HG02678 (cell line): Measurements from ENCODE around the gene SYNPO2.
"Not testable (repeated sequence)": the region's sequence is repeated elsewhere in the genome, so short reads cannot be mapped to it uniquely, and the experiment has no call there.

ENCODE experiments used
- ATAC-seq: cut with Tn5 transposase; IDR thresholded peaks from one replicate; pipeline ENCODE4 v1.9.1; 2021; ENCODE audit warnings: mild to moderate bottlenecking, moderate library complexity; ENCODE audit not compliant: unreplicated experiment

Gene SYNPO2

DNA sequence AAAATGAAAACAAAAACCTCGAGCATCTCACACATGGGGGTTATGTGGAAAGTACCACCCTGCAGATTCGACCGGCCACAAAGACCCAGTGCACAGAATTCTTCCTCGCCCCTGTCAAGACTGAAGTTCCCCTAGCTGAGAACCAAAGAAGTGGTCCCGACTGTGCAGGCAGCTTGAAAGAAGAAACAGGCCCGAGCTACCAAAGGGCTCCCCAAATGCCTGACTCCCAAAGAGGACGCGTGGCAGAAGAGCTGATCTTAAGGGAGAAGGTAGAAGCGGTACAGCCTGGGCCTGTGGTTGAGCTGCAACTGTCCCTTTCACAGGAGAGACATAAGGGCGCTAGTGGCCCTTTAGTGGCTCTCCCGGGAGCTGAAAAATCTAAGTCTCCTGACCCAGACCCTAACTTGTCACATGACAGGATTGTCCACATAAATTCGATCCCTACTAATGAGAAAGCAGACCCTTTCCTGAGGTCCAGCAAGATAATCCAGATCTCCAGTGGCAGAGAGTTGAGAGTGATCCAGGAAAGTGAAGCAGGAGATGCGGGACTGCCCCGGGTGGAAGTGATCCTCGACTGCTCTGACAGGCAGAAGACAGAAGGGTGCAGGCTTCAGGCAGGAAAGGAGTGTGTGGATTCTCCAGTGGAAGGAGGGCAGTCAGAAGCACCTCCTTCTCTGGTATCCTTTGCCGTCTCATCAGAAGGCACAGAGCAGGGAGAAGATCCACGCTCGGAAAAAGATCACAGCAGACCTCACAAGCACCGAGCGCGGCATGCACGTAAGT, 138.2 kb downstream of the SYNPO2 start:
- no peak for ATAC-seq

DNA sequence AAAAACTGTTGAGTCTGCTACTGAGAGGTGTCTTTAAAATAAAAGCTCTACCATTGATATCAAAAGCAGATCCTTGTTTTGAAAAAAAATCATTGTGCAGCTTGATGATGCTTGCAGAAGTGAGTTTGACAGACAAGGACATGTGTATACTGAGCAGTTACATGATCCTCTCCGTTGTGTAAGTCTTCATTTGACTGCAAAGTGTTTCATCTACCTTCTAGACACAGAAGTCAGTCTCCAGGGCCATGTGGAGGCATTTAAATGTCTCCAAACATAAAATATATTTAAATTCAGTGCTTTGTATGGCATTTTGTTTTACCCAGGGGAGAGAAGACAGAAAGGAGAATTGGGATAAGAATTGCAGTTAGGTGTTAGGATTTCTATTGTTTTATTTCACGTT, 139.2 kb downstream of the SYNPO2 start:
- no peak for ATAC-seq

DNA sequence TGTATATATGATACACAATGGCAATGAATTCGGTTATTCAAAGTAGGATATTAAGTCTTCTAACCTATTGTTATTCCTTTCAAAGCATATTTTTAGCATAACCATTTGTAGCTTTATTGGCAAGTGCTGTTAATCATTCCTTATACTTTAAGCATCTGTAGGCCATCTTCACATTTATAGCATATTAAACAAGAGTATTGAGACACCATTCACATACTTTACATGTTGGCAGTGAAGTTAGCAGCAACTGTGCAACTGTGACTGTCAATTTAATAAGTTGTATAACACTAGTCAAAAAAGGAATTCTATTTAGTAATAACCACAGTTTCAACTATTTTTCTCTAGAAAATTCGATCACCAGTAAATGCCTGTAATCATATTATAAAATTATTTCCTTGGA, 139.6 kb downstream of the SYNPO2 start:
- no peak for ATAC-seq

DNA sequence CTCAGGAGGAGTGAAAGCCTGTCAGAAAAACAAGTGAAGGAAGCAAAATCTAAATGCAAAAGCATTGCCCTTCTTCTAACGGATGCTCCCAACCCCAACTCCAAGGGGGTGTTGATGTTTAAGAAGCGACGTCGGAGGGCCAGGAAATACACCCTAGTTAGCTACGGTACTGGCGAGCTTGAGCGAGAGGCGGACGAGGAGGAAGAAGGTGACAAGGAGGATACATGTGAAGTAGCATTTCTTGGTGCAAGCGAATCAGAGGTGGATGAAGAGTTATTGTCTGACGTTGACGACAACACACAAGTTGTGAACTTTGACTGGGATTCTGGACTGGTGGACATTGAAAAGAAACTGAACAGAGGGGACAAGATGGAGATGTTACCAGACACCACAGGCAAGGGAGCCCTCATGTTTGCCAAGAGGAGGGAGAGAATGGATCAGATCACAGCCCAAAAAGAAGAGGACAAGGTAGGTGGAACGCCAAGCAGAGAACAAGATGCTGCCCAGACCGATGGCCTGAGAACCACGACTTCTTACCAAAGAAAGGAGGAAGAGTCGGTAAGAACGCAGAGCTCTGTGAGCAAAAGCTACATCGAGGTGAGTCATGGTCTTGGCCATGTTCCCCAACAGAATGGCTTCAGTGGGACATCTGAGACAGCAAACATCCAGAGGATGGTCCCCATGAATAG, 141.3 kb downstream of the SYNPO2 start:
- no peak for ATAC-seq

DNA sequence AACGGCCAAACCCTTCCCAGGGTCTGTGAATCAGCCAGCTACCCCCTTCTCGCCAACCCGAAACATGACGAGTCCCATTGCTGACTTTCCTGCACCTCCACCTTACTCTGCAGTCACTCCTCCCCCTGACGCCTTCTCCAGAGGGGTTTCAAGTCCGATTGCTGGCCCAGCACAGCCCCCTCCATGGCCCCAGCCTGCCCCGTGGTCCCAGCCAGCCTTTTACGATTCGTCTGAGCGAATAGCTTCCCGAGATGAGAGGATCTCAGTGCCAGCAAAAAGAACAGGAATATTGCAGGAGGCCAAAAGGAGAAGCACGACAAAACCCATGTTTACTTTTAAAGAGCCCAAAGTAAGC, 141.9 kb downstream of the SYNPO2 start:
- no peak for ATAC-seq

DNA sequence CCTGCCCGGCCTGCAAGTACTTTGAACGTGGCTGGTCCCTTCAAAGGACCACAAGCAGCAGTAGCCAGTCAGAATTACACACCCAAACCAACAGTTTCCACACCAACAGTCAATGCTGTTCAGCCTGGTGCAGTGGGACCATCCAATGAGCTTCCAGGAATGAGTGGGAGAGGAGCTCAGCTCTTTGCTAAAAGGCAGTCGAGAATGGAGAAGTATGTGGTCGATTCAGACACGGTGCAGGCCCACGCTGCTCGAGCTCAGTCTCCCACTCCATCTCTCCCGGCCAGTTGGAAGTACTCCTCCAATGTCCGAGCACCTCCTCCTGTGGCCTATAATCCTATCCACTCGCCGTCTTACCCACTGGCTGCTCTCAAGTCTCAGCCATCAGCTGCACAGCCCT, 142.6 kb downstream of the SYNPO2 start:
- no peak for ATAC-seq

DNA sequence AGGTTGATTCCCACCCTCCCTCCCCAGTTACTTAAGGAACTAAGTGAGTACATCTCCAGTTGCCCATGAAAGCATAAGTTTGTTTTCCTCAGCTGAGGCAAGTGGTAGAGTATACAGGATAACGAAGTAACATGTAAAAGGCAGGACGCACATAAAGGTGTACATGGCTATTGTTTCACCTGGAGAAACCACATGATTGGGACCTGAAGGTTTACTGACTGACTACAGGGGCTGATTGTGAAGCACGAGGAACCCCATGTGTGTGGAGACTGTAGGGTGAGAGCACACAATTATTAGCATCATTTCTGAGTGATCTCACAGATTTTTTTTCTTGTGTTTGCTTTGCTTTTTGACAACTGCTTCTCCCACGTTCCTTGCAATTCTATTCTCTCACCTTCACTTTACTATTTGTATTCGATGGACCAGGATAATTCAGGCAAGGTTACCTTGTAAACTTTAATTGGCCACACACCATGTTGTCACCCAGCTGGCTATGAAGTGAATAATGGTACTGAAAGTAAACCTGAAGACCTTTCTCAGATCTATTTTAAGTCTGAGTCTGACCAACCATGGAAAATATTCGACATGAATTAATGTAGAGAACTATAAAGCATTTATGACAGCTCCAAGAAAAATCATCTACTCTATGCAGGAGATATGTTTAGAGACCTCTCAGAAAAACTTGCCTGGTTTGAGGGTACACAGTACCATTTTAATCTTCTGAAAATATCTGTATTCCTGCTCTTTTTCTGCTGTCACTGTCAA, 144.4 kb downstream of the SYNPO2 start:
- no peak for ATAC-seq

DNA sequence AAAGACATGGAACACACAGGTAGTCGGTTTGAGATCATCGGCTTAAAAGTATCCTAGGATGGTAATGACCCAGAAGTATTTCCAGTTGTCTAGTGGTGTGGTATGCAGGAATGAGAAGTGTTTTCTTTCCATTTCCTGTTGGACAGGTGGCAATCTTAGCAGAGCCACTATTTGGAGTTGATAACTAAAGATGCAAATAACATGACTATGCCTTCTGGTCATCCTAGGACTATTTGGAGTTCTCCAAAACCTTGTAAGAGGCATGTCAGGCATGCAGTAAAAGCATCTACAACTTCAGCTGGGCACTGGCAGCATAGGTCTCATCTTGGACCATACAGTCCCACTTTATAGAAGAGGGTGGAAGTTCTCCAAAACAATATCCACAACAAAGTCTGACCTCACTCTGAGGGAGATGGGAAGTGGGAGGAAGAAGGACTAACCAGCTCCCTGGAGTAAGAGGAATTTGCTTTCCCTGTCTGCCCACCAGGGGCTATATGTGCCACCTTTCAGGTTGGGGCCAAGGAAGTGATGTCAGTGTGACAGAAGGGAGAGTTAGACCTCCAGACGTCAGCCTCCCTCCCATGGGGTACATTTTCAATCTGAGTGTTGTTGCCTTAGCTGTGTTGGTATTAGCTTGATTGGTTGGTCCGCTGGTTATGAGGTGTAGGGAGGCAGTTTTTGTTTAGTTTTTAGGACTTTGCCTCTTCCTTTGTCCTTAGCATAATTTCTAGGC, 145.8 kb downstream of the SYNPO2 start:
- ATAC-seq, result no peak

DNA sequence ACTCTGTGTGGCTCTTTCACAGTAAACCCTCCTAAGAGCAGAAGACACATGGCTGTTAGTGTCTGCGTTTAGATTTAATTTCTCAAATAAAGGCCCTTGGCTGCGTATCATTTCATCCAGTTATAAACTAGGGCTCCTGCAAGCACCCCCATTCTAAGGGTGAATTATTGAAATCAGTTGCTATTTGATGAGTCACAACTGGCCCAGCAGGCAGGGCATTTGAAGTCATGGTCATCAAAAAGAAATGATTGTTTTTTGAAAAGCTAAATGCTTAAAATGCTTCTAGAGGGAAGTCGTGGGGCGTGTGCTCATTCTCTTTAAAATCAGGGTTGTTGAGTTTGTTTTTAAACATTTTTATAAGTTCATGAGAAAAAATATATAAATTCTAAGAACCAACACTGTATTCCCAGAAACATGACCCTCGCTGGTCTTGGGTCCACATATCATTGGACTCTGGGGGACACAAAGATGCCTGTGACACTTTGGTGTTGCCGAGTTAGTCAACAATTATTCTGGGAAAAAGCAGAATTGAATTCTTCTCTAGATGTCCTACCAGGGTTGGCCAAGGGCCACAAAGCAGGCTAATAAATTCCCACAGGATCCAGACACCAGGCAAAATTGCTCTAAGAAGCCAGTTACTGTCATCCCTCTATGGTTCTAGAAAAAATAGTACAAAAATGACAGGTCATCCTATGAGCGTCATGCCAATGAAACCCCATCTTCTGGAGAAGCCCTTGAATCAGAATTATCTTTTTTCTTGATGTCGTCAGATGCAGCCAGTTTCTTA, 147.5 kb downstream of the SYNPO2 start:
- no peak for ATAC-seq

DNA sequence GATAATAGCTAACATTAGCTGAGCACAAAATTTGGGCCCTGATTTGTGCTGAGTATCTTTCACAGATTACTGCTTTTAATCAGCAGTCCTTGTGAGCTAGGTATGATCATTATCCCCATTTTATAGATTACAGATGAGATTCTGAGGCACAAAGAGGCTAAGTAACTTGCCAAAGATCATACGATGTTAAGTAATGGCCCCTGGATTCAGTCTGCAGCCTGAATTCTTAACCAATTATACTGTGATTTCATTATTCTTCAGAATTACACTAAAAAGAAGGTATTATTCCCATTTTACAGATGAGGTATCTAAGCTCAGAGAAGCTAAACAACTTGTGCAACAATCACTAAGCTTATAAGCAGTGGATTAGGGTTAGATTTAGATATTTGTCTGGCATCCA, 149.1 kb downstream of the SYNPO2 start:
- ATAC-seq, result no peak

DNA sequence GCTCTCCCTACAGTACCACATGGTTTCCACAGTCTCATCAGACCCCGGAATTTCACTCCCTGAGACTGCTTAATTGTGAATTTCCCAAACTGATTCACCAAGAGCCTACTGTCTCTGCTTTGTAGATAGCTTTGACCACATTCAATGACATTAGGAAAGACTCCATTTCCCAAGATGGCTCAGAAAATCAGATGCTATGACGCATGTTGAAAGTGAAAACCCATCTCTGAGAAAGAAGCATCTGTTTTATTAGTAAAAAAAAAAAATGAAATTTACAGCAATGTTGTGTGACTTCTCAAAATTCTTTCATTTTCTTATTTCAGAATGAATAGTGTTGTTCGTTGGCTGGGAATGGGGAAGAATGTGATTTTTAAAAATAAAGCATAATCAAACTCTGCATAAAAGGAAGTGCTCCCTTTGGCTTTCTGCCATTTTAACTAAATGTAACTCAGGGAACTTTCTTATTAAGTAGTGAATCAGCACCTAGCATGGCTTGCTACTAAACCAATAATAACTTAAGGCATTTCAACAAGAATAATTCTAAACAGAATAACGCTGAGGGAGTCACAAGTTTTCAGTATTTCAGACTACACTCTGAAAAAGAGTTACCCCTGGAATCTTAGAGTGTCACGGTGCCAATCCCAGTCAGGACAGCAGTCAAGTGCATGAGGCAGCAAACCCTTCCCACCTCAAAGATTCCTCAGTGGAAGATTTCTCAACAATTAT, 149.6 kb downstream of the SYNPO2 start:
- peak; percentile 52 for ATAC-seq

DNA sequence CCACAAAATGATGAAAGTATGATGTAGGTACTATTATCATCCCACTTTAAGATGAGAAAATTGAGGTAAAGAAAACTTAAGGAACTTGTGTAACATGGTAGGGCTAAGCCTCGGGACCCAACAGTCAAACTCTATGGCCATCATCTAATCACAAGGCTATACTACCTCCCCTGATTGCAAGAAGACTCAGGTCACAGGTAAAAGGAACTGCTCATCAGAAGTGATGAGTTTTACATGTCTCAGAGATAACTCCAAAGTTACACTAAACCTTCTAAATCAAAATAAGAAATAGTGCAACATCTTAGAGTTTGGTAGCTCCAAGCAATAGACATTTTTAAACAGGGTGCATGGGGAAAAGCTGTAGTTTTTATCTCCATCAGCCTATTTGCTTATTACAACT, 150.5 kb downstream of the SYNPO2 start:
- no peak for ATAC-seq

DNA sequence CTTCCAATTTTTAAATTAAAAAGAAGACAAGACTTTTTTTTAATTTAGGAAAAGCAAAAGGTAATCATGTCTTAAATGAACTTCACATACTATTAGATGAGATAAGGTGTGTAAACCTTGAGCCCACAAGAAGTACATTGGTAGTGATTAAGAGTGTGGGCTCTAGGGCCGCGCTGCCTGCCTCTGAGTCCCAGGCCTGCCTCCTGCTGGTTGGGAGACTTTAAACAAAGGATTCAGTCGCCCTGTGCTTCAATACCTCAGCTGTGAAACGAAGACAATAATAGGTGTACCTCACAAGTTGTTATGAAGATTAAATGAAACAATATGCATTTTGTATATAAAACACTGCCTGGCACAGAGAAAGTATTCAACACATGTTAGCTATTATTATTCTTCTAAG, 151.1 kb downstream of the SYNPO2 start:
- no peak for ATAC-seq

DNA sequence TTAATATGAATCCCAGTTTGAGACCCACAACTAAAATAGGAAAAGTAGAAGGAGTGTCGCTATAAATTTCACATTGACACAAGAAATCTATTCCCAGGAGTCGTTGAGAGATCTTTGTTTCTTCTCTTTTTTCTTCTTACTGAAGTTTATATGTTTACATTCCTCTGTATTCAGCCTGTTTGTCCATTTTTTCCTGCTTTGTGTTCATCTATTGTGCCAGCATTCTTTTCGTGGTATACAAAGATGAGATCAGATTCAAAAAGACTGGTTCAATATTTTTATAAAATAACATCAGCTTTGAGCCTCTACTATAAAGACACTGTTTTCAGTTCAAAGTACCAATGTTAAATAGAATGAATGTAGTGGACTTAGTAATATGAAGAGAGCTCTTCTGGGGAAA, 151.6 kb downstream of the SYNPO2 start:
- ATAC-seq, result no peak

DNA sequence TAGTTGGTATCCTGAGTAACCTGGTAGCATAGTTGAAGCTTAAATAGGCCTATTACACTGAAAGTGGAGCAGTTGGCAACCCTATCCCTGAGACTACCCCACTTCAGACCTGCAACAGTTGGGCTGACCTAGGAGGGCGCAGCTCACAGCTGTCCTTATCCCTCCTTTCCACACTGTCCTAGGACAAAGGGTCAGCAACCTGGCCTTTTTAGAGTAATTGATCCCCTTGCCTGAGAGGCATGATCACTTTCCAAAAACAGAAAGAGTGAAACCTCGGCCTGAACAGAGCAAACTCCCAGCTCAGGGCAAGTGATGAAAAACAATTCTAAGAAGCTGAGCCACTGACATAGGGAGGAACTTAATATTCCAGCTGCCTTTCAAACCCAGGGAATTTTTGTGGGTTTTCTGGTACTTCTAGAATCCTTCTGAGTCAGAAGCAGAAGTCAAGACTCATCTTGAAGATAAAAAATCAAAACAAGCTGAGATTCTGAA, 152.1 kb downstream of the SYNPO2 start:
- no peak for ATAC-seq

DNA sequence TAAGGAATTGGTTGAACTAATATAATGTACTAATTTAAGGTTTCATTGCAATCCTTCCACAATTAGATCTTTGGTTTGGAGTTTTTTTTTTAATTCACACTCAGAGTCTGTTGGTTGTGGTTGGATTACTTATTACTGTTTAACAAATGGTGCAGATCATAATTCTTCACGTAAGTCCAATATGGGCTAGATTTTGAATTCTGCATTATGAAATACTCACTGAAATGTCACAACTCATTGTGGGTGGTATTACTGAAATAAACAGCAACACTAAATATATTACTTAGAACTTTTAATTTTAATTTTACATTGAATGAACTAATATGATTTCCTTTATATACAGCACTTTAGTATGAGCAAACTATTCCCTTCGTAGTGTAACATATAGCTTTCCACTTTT, 152.7 kb downstream of the SYNPO2 start:
- no peak for ATAC-seq

DNA sequence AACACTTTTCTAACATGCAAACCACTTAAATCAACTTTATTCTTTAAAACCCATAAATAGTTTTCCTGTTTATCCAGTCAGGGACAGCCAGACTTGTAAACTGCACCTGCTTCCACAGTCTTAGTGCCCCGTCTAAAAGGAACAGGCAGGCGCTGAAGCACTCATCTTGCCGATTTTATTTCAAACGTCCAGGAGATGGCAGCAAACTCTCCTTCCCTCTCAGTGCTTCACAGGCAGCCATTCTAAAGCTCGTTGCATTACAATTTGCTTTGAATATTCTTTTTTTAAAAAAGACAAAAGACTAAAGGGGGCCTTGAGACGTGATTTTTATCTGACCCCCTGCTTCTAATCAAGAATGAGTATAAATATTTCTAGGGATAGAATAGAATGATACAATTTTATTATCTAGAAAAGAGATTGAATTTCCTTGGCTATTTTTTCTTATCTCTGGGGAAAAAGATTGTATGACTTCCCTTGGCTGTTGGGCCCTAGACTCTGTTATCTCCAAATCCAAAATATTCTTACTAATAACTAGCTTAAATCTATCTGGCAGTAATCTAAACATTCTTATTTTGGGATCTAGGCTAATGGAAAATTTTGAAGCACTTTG, 153.4 kb downstream of the SYNPO2 start:
- ATAC-seq, result peak; percentile 85

DNA sequence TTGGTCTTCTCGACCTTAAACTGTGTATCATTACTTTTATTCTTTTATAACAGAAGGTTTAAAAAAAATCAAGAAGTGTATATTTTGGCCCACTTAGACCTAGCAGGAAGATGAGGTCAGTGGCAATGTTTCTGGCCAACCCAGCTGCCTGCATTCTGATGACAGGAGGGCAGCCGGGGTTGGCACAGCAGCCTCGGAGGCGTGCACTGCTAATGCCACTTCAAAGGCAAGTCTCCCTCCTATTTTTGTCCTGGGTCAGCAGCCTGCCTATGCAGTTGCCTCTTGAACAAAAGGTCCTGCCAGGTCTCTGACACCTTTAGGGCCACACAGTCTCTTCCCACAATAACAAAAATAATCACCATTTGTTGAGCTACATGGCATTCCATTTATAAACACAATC, 157.6 kb downstream of the SYNPO2 start:
- no peak for ATAC-seq

DNA sequence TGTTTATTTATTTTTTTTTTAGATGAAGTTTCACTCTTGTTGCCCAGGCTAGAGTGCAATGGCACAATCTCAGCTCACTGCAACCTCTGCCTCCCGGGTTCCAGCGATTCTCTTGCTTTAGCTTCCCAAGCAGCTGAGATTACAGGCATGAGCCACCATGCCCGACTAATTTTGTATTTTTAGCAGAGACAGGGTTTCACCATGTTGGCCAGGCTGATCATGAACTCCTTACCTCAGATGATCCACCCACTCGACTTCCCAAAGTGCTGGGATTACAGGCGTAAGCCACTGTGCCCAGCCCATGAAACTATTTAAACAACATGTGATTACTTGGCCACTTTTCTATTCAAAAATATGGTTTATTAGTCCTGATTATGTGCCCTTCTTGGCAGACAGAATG, 158.4 kb downstream of the SYNPO2 start:
- not testable (repeated sequence) for ATAC-seq
